ENCODE data around the gene CLTA.
"Not testable (repeated sequence)": the region's sequence is repeated elsewhere in the genome, so short reads cannot be mapped to it uniquely, and the experiment has no call there.

CLTA gene

GRCh38 chr9:36247356-36247755 lies 56.6 kb downstream of the CLTA start:
- no peak for DNase-seq

GRCh38 chr9:36248061-36248460 lies 57.3 kb downstream of the CLTA start:
- DNase-seq: not testable (repeated sequence)

- DNase-seq: no peak
Observed at GRCh38 chr9:36249189-36249588, 58.5 kb downstream of the CLTA start.

GRCh38 chr9:36250079-36250478 lies 59.4 kb downstream of the CLTA start:
- no peak for DNase-seq

- no peak for DNase-seq
Observed at GRCh38 chr9:36251428-36251827, 60.7 kb downstream of the CLTA start.

- peak; percentile 54 for DNase-seq
Observed at GRCh38 chr9:36258208-36258995, 67.7 kb downstream of the CLTA start, which contains the start of gene GNE. Gene GNE, minus strand, starts transcription at chr9:36258448. Its CDS starts 9,093 bp downstream, at chr9:36249355.

- DNase-seq: no peak
Observed at GRCh38 chr9:36258996-36259533, 68.3 kb downstream of the CLTA start.
